ENCODE results near the gene SPC24.
"Not testable (repeated sequence)": the region's sequence is repeated elsewhere in the genome, so short reads cannot be mapped to it uniquely, and the experiment has no call there.

SPC24 gene

DNA sequence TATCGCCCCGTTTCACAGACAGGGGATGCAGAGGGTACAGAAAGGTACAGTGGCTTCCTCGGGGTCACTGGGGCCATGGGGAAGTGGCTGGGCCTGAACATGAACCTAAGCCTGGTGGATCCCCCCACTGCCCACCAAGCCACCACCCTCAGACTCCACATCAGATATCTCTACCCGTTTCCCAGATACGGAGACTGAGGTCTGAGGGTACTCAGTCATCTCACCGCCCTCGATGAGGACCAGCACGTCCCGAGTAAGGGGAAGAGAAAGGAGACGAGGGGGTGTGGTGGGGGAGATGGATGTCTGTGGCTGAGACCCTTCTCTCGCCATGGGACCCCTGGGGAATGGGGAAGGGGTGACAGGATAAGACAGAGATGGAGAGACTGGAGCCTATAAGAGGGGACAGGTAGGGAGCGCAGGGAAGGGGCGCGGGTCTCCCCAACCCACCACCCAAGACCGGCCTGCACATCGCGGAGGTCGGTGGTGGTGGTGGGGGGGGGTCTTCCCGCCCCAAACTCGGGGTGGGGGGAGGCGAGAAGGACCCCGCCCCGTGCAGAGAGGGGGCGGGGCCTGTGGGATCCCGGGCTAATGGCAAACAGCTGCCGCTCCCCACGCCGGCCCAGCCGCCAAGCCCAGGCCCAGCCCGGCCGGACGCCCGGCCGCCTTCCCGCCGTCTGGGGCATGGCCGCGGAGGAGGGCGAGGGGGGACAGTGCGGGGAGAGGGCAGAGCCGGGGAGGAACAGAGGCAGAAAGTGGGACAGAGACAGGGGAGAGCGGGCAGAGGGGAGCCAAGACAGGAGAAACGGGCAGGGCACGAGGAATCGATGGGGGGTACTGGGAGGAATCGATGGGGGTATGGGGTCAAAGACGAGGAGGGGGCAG is 41.1 kb upstream of the SPC24 start:
- Mint-ChIP-seq H3K4me3 (peak overlapping the region; percentile 51), H3K36me3 (ENCODE audit: low read depth) (no peaks in the 10 kb centered on the region), H3K27me3 (peaks cover 16% of the 10 kb centered on the region), H3K9me3 (no peaks in the 10 kb centered on the region), H3K4me1 (peaks cover 7% of the 10 kb centered on the region), H3K27ac (no peak overlapping the region)
- ATAC-seq (no peak), DNase-seq (no peak)

DNA sequence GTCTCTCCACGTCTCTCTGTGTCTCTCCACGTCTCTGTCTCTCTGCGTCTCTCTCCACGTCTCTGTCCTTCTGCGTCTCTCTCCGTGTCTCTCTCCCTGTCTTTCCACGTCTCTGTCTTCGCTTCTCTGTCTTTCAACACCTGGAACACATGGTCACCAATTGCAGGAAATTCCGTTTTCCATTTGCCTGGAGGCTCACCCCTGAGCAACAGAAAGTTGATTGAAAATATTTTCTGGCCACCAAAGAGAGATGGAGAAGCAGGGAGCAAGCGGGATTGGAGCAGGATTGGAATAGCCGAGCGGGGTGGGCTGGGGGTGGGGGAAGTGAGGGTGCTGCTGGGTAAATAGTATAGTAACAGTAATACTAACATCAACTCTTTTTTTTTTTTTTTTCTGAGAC is 40.1 kb upstream of the SPC24 start:
- no peak for ATAC-seq
- Mint-ChIP-seq H3K9me3 (no peaks in the 10 kb centered on the region), H3K4me3 (no peak overlapping the region), H3K27ac (no peak overlapping the region), H3K27me3 (peaks cover 16% of the 10 kb centered on the region), H3K4me1 (peaks cover 7% of the 10 kb centered on the region), H3K36me3 (ENCODE audit: low read depth) (no peaks in the 10 kb centered on the region)
- DNase-seq = no peak

DNA sequence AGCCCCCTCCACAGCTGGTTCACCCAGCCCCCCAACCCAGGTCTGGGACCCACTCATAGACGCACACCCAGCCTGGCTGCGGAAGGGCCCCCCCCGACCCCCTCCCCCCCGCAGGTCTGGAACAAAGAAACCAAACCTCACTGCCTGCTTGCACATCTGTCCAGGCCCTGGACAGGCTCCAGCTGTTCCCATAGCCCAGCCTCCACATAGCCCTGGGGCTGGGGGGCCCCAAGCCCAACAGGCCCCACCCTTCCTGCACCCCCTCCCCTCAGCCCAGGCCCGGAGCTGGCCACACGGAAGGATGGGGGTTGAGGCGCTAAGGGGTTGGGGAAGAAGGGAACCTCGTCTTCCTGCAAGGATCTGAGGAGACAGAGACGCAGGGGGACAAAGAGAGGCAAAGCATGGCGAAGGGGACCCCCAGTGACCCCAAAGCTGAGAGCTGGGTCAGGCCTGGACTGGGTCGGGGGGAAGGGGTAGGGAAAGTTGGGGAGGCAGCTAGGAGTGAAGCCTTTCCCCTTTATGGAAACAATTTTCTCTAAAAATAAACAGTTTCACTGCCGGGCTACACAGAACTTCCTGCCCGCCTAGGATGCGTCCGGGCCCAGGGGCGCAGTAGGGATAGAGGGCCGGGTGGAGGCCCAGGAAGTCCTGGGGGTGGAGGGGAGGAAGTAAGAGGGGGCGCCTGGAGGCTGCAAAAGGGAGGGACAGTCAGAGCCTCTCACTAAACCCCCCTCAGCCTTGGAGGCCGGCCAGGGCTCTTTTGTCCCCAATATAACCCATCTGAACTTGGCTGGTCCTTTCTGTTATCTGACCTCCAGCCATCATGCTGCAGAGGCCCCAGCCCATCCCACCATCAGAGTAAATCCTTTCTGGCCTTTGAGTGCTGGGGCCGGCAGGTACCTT is 39.3 kb upstream of the SPC24 start:
- peaks cover 7% of the 10 kb centered on the region for H3K4me1 Mint-ChIP-seq
- no peak overlapping the region for H3K27ac Mint-ChIP-seq
- H3K9me3 Mint-ChIP-seq = no peaks in the 10 kb centered on the region
- ATAC-seq = no peak
- no peak overlapping the region for H3K4me3 Mint-ChIP-seq
- H3K27me3 Mint-ChIP-seq = peaks cover 16% of the 10 kb centered on the region
- H3K36me3 Mint-ChIP-seq (ENCODE audit: low read depth) = no peaks in the 10 kb centered on the region
- no peak for DNase-seq

DNA sequence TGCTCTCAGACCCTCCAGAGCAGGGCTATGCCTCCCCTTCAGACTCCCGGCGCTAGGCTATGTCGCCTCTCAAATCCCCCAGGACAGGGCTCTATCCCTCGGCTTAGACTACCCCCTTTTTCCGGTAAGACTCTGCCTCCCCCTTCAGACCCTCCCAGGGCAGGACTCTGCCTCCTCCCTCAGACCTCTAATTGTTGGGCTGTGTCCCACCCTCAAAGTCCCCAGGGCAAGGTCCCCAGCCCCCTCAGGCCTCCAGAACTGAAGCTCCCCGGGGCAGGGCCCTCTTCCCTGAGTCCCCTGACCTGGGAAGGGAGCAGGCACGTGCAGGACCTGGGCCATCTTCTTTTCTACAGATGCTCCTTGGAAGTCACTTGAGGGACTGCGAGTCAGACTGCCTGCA is 38.6 kb upstream of the SPC24 start:
- H3K27me3 Mint-ChIP-seq = peaks cover 14% of the 10 kb centered on the region
- no peak overlapping the region for H3K27ac Mint-ChIP-seq
- H3K36me3 Mint-ChIP-seq (ENCODE audit: low read depth) = no peaks in the 10 kb centered on the region
- no peak overlapping the region for H3K4me3 Mint-ChIP-seq
- ATAC-seq (no peak), DNase-seq (no peak)
- peaks cover 7% of the 10 kb centered on the region for H3K4me1 Mint-ChIP-seq
- no peaks in the 10 kb centered on the region for H3K9me3 Mint-ChIP-seq

DNA sequence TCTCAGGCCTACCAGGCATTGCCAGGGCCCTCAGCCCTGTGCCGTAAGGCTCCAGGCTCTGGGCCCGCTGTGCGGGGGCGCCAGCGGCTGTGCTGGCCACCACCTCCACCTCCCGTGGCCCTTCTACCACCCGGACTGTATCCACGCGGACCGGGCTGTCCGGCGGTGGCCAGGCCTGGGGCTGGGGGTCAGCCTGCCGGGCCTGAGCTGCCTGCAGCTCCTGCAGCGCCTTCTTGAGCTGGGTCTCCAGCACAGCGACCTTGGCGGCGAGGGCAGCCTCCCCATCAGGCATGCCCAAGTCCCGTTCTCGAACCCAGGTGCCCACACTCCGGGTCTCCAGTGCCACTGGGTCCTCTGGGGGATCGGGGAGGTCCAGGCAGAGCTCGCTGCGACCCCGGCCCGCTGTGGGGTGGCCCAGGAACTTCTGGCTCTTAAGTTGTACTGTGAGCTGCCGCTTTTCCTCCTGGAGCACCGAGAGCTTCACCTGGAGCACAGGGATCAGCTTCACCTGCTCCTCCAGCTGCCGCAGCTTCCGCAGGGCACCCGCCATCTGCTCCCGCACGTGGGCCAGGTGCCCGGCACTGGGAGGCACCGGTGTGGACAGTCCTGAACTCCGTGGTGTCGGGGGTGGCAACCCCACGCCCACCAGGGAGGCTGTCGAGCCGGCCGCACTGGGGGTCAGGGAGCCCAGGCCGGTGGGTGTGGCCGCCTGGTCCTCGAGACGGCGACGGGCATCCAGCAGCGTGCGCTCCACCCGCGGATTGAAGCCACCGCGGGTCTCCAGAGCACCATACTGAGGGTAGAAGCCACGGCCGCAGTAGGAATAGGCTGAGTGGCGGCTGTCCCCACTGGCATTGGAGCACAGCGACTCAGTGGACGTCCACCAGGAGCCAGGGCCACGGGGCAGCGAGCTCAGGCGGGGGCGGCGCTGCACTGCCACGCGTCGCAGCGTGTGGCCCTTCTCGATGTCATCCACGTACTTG is 37.7 kb upstream of the SPC24 start:
- H3K4me1 Mint-ChIP-seq = peaks cover 7% of the 10 kb centered on the region
- DNase-seq (no peak), ATAC-seq (no peak)
- H3K27me3 Mint-ChIP-seq = peaks cover 14% of the 10 kb centered on the region
- no peaks in the 10 kb centered on the region for H3K9me3 Mint-ChIP-seq
- H3K4me3 Mint-ChIP-seq = no peak overlapping the region
- no peaks in the 10 kb centered on the region for H3K36me3 Mint-ChIP-seq (ENCODE audit: low read depth)
- no peak overlapping the region for H3K27ac Mint-ChIP-seq

DNA sequence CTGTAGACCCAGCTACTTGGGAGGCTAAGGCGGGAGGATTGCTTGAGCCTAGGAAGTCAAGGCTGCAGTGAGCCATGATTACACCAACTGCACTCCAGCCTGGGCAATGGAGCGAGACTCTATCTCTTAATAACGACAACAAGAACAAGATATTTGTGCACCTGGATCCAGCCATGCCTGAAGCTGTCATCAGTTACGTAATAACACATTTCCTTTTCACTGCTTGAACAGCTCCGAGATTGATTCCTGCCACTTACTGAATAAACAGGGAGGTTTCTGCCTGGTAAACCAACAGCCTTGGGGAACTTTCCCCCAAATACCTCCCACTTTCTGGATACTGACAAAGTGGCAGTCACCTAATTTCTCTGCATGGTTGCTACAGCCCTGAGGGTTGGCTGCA is 36.4 kb upstream of the SPC24 start:
- ATAC-seq (no peak), DNase-seq (no peak)
- peaks cover 4% of the 10 kb centered on the region for H3K4me1 Mint-ChIP-seq

DNA sequence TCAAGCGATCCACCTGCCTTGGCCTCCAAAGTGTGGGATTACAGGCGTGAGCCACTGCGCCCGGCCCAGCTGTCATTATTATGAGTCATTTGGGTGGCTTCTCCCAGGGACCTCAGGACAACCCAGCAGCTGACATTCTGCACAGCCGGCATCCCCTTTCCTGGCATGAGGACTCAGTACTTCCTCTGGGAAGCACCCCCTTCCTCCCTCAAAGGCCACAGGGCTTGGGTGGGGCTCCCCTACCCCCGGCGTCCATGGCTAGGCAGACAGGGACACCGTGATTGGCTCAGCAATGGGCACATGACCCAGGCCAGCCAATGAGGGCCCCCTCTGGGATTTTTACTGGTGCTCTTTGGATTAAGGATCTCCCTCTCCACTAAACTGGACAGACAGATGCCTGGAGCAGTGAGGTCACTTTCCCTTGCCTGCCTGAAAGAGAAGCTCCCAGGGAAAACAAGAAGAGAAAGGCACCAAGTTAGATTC is 35.7 kb upstream of the SPC24 start:
- peak; percentile 46 for ATAC-seq
- H3K27me3 Mint-ChIP-seq = peaks cover 11% of the 10 kb centered on the region
- peaks cover 3% of the 10 kb centered on the region for H3K4me1 Mint-ChIP-seq
- H3K36me3 Mint-ChIP-seq (ENCODE audit: low read depth) = no peaks in the 10 kb centered on the region
- H3K9me3 Mint-ChIP-seq = no peaks in the 10 kb centered on the region
- H3K4me3 Mint-ChIP-seq = no peak overlapping the region
- no peak overlapping the region for H3K27ac Mint-ChIP-seq
- DNase-seq = peak; percentile 14

More for the DNA sequence above, 36.4 kb upstream of the SPC24 start:
- Mint-ChIP-seq H3K9me3 (no peaks in the 10 kb centered on the region), H3K27ac (no peak overlapping the region), H3K36me3 (ENCODE audit: low read depth) (no peaks in the 10 kb centered on the region), H3K4me3 (no peak overlapping the region), H3K27me3 (peaks cover 14% of the 10 kb centered on the region)

DNA sequence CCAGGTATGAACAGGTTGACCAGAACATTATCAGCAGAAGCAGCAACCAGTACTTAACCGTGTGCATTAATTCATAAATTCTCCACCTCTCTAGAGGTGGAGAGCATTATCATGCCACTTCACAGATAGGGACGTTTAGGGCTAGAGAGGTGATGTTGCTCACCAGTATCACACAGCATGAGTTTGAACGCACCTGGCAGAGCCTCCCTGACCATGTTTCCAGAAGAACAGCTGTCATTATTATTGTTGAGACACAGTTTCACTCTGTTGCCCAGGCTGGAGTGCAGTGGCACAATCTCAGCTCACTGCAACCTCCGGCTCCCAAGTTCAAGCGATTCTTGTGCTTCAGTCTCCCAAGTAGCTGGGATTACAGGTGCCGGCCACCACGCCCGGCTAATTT is 34.9 kb upstream of the SPC24 start:
- Mint-ChIP-seq H3K9me3 (no peaks in the 10 kb centered on the region), H3K4me1 (peaks cover under 1% of the 10 kb centered on the region), H3K36me3 (ENCODE audit: low read depth) (no peaks in the 10 kb centered on the region), H3K4me3 (no peak overlapping the region), H3K27me3 (peaks cover 3% of the 10 kb centered on the region), H3K27ac (no peak overlapping the region)
- DNase-seq (no peak), ATAC-seq (no peak)

DNA sequence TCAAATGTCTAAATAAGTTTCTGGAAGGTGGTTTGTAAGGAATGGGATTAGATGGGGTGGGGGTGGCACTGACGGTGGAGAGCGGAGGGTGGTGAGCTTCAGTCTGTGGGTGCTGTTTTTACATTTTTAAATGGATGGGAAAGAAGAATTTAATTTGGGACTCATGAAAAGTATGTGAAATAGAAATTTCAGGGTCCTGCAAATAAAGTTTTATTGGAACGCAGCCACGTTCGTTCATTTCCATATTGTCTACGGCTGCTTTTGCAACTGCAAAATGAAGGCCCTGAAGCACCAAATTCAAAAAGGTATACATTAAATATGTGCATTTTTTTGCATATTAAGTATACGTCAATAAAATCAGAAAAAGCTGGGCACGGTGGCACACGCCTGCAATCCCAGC is 31.9 kb upstream of the SPC24 start:
- H3K4me1 Mint-ChIP-seq = no peaks in the 10 kb centered on the region
- H3K36me3 Mint-ChIP-seq (ENCODE audit: low read depth) = no peaks in the 10 kb centered on the region
- H3K9me3 Mint-ChIP-seq = no peaks in the 10 kb centered on the region
- DNase-seq (no peak), ATAC-seq (no peak)
- H3K27ac Mint-ChIP-seq = no peak overlapping the region
- H3K27me3 Mint-ChIP-seq = no peaks in the 10 kb centered on the region
- no peak overlapping the region for H3K4me3 Mint-ChIP-seq

DNA sequence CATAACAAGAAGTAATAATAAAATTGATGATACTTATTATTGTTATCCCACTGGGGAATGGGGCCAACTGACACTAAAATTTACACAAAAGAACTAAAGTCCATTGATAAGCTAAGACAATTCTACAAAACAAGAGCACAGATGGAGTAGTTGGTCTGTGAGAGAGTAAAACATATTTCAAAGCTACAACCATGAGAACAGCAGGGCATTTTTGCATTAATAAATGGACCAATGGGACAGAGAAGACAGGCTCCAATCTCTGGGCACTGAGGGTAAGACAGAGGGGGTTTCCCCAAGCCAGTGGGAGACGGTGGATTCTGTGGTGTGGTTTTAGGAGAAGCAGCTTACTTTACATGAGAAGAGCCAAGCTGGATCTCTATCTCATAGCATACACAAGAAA is 27.4 kb upstream of the SPC24 start:
- Mint-ChIP-seq H3K27me3 (no peaks in the 10 kb centered on the region), H3K4me1 (peaks cover 9% of the 10 kb centered on the region), H3K9me3 (no peaks in the 10 kb centered on the region), H3K27ac (no peak overlapping the region), H3K4me3 (no peak overlapping the region), H3K36me3 (ENCODE audit: low read depth) (no peaks in the 10 kb centered on the region)
- ATAC-seq = no peak
- no peak for DNase-seq

DNA sequence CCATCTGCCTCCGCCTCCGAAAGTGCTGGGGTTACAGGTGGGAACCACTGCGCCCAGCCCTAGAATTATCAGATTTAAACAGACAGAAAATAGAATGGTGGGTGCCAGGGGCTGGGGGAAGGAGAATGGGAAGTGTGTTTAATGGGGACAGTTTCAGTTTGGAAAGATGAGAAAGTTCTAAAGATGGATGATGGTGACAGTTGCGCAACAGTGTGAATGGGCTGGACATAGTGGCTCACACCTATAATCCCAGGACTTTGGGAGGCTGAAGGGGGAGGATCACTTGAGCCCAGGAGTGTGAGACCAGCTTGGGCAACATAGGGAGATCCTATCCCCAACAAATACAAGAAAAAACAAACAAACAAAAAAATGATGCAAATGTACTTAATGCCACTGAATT is 25.9 kb upstream of the SPC24 start:
- Mint-ChIP-seq H3K27me3 (no peaks in the 10 kb centered on the region), H3K9me3 (no peaks in the 10 kb centered on the region), H3K36me3 (ENCODE audit: low read depth) (no peaks in the 10 kb centered on the region), H3K4me3 (no peak overlapping the region), H3K4me1 (peaks cover 9% of the 10 kb centered on the region), H3K27ac (no peak overlapping the region)
- no peak for ATAC-seq
- no peak for DNase-seq

DNA sequence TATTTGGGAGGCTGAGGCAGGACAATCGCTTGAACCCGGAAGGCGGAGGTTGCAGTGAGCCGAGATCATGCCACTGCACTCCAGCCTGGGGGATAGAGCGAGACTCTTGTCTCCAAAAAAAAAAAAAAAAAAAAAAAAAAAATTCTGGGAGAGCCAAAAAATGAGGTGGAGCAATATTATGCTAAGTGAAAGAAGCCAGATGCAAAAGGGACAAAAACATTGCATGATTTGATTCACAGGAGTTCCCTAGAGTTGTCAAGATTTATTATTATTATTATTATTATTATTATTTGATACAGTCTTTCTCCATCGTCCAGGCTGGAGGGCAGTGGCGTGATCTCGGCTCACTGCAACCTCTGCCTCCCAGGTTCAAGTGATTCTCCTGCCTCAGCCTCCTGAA is 25.4 kb upstream of the SPC24 start:
- not testable (repeated sequence) for H3K27me3 Mint-ChIP-seq; H3K36me3 Mint-ChIP-seq (ENCODE audit: low read depth); H3K4me1 Mint-ChIP-seq; DNase-seq; H3K4me3 Mint-ChIP-seq; ATAC-seq; H3K9me3 Mint-ChIP-seq; H3K27ac Mint-ChIP-seq

DNA sequence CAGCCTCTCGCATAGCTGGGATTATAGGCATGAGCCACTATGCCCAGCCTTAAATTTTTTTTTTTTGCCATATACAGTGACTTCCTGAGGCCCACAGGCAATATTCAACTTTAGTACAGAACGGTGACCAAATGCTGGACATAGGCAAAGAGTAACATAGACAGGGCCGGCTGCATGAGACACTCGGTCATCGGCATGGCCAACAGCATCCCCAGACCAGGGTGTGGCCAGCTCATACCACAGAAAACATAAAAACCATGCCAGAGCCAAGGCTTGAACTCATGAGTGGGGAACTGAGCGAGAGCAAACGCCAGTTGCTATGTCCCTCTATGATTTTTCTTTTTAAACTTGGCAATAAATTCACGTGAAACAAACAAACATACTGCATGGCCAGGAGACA is 24.8 kb upstream of the SPC24 start:
- Mint-ChIP-seq H3K9me3 (no peaks in the 10 kb centered on the region), H3K27me3 (no peaks in the 10 kb centered on the region), H3K27ac (no peak overlapping the region), H3K4me3 (no peak overlapping the region), H3K36me3 (ENCODE audit: low read depth) (no peaks in the 10 kb centered on the region), H3K4me1 (peaks cover 9% of the 10 kb centered on the region)
- no peak for ATAC-seq
- no peak for DNase-seq

DNA sequence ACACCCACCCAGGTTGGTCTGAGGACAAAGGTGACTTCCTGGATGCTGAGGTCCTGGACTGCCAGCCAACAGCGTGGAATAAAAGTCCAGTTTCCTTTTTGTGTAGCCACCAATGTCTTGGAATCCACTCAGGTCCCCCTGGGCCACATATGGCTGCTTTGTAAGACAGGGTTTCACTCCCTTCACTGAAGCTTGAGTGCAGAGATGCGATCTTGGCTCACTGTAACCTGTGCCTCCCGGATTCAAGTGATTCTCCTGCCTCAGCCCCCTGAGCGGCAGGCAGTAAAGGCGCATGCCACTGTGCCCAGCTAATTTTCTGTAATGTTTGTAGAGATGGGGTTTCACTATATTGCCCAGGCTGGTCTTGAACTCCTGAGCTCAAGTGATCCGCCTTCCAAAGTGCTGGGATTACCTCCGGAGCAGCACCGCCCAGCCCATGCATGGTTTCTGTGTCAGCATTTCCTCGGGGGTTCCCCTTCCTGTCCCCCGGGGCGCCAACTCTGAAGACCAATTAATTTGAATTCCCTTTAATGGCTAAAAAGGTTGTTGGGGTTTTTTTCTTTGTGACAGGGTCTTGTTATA is 24.2 kb upstream of the SPC24 start:
- H3K36me3 Mint-ChIP-seq (ENCODE audit: low read depth) = no peaks in the 10 kb centered on the region
- no peaks in the 10 kb centered on the region for H3K27me3 Mint-ChIP-seq
- H3K4me1 Mint-ChIP-seq = peaks cover 9% of the 10 kb centered on the region
- DNase-seq (peak; percentile 32), ATAC-seq (no peak)
- no peak overlapping the region for H3K4me3 Mint-ChIP-seq
- no peaks in the 10 kb centered on the region for H3K9me3 Mint-ChIP-seq
- no peak overlapping the region for H3K27ac Mint-ChIP-seq

All from activated naive CD8-positive, alpha-beta T cell treated with anti-CD3 and anti-CD28 coated beads, Interleukin-2, amount 50 U/mL, for 24 hours (primary cell).